ENCODE data around the gene RRAS. TPM values are rescaled to one million over a fixed set of nuclear protein-coding genes. Genes with fewer than 3 reads are reported as not detected.

The RRAS gene
- total RNA-seq, 4 donors from 2014 or later = 6.3 to 40.8 (median 12.8) TPM

DNA sequence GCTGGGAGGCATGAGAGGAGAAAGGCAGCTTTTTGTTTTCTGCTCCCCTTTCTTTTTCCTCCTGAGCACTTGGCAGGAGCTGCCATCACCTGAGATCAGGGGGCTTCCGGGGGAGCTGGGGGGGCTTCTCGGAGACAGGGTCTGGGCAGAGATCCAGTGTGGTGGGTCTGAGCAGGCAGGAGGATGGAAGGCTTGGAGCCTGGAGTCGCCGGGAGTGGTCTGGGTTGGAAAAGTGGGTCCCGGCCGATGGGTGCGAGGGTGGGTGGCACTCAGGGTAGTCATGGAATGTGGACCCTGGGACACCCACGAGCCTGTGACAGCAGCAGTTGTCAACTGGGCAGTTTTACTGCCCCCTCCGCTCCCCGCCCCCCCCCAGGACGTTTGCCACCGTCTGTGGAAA, 47.2 kb upstream of the RRAS start:
- intact Hi-C loops (cut with DNase I) = no loop called here
- TF ChIP-seq, protein P1, sequence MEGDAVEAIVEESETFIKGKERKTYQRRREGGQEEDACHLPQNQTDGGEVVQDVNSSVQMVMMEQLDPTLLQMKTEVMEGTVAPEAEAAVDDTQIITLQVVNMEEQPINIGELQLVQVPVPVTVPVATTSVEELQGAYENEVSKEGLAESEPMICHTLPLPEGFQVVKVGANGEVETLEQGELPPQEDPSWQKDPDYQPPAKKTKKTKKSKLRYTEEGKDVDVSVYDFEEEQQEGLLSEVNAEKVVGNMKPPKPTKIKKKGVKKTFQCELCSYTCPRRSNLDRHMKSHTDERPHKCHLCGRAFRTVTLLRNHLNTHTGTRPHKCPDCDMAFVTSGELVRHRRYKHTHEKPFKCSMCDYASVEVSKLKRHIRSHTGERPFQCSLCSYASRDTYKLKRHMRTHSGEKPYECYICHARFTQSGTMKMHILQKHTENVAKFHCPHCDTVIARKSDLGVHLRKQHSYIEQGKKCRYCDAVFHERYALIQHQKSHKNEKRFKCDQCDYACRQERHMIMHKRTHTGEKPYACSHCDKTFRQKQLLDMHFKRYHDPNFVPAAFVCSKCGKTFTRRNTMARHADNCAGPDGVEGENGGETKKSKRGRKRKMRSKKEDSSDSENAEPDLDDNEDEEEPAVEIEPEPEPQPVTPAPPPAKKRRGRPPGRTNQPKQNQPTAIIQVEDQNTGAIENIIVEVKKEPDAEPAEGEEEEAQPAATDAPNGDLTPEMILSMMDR (IDR thresholded peaks at IDR 0.05) = no peak
- no peak for TF ChIP-seq POLR2A (IDR thresholded peaks at IDR 0.05)
- Histone ChIP-seq H3K27me3 (peaks cover 0 to 30% (median 0%) of the 10 kb centered on the region in 4 donors), H3K4me1 (peaks cover 16 to 57% (median 29%) of the 10 kb centered on the region in 3 donors), H3K36me3 (peaks cover 19 to 68% (median 32%) of the 10 kb centered on the region in 3 donors), H3K9me3 (no peaks in the 10 kb centered on the region), H3K27ac (peak overlapping the region in 3 of 4 donors; percentile 21 to 80 (median 28)), H3K4me3 (peak overlapping the region in 1 of 4 donors; percentile 5)
- 74% methylated on average over 3 of the region's 12 CpGs; no CpG with 5 or more reads in 1 of the 2 donors for WGBS, 2 donors
- no peak for DNase-seq

- peaks cover 0 to 25% (median 0%) of the 10 kb centered on the region in 4 donors for H3K27me3 ChIP-seq
- peaks cover 25 to 73% (median 38%) of the 10 kb centered on the region in 3 donors for H3K36me3 ChIP-seq
- DNase-seq = no peak
- H3K27ac ChIP-seq = peak overlapping the region in 3 of 4 donors; percentile 21 to 80 (median 28)
- H3K9me3 ChIP-seq = no peaks in the 10 kb centered on the region
- 87% methylated on average over 6 of the region's 27 CpGs; no CpG with 5 or more reads in 1 of the 2 donors for WGBS, 2 donors
- peaks cover 16 to 56% (median 27%) of the 10 kb centered on the region in 3 donors for H3K4me1 ChIP-seq
- intact Hi-C loops (cut with DNase I) = no loop called here
- H3K4me3 ChIP-seq = no peak overlapping the region
- TF ChIP-seq POLR2A (IDR thresholded peaks at IDR 0.05) = no peak
- TF ChIP-seq, protein P1 (IDR thresholded peaks at IDR 0.05) = no peak
Observed at GRCh38 chr19:49686503-49687088, 46.7 kb upstream of the RRAS start.

DNA sequence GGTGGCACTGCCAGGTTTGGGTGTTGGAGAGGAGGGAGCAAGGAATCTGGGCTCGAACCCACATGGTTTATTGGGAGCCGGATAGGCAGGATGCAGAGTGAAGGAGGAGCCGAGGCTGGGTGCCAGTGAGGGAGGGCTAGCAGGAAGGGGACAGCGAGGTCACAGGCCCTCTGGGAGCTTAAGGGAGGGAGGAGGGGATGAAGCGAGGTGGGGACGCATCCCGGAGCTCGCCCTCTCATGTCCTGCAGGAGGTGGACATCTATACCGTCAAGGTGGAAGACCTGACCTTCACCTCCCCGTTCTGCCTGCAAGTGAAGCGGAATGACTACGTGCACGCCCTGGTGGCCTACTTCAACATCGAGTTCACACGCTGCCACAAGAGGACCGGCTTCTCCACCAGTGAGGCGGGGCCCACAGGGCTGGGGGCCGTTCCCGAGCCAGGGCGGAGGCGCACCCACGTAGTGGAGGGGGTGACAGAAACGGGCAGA, 45.9 kb upstream of the RRAS start:
- H3K27me3 ChIP-seq = peaks cover 0 to 18% (median 0%) of the 10 kb centered on the region in 4 donors
- H3K9me3 ChIP-seq = no peaks in the 10 kb centered on the region
- H3K36me3 ChIP-seq = peaks cover 28 to 81% (median 39%) of the 10 kb centered on the region in 3 donors
- TF ChIP-seq, protein P1 (IDR thresholded peaks at IDR 0.05) = no peak
- TF ChIP-seq POLR2A (IDR thresholded peaks at IDR 0.05) = no peak
- no peak for DNase-seq
- H3K4me1 ChIP-seq = peaks cover 16 to 56% (median 23%) of the 10 kb centered on the region in 3 donors
- peak overlapping the region in 2 of 4 donors; percentile 2 to 21 for H3K27ac ChIP-seq
- WGBS, 2 donors = 62 to 73% methylated on average over 8 to 14 of the region's 23 CpGs
- H3K4me3 ChIP-seq = no peak overlapping the region
- intact Hi-C loops (cut with DNase I) = no loop called here

- Histone ChIP-seq H3K4me3 (no peak overlapping the region), H3K4me1 (peaks cover 17 to 56% (median 24%) of the 10 kb centered on the region in 3 donors), H3K27ac (no peak overlapping the region), H3K36me3 (peaks cover 28 to 82% (median 39%) of the 10 kb centered on the region in 3 donors), H3K9me3 (no peaks in the 10 kb centered on the region), H3K27me3 (peaks cover 0 to 11% (median 0%) of the 10 kb centered on the region in 4 donors)
- WGBS, 2 donors = 86 to 91% methylated on average over 11 to 13 of the region's 13 CpGs
- TF ChIP-seq, protein P1 (IDR thresholded peaks at IDR 0.05) = no peak
- TF ChIP-seq POLR2A (IDR thresholded peaks at IDR 0.05) = no peak
- no peak for DNase-seq
- intact Hi-C loops (cut with DNase I) = no loop called here
Observed at GRCh38 chr19:49684983-49685553, 45.1 kb upstream of the RRAS start.

All from esophagus squamous epithelium (tissue), 5 donors.